Fibroblast of lung (primary cell): Measurements from ENCODE around the gene CEACAM16.

ENCODE experiments used
- EZH2 ChIP-seq: IDR thresholded peaks from 2 replicates; pipeline ENCODE4 v1.5.1; 2012; ENCODE audit warnings: low read length, control low read depth, mild to moderate bottlenecking; ENCODE audit errors: missing control alignments
- TF ChIP-seq, protein P1 (sequence below), 2 donors: IDR thresholded peaks in 1 of 2; conservative IDR thresholded peaks in 1 of 2; 1 replicate in 1 of 2; 2 replicates in 1 of 2; pipeline ENCODE4 v1.5.1; 2011 to 2012; ENCODE audit warnings: low read length in 2 of 2, control low read depth in 1 of 2, inconsistent platforms in 1 of 2, low read depth in 1 of 2, mild to moderate bottlenecking in 1 of 2

DNA sequence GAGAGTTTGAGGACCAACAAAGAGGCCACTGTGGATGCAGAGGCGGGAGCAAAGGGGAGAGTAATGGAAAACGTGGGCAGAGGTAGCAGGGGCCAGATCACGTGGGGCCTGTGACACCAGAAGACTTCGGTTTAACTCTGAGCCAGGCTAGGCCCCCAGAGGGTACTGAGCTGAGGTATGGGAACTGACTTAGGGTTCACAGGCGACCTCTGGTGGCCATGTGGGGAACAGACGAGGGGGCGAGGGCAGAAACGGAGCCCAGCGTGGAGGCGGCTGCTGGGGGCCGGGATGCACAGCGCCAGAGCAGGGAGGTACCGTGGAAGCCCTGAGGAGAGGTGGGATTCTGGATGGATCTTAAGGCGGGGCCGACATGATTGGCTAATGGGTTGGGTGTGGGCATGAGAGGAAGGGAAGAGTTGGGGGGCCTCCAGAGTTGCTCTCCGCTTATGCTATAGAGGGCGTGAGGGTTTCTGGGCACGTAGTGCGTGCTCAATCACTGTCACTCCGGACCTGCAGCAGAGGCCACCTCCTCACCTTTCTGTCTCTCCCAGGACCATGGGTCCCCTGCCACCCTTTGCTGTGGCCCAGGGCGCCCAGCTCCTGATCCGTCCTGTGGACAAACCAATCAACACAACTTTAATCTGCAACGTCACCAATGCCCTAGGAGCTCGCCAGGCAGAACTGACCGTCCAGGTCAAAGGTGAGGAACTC is 41.6 kb upstream of the CEACAM16 start:
- TF ChIP-seq, protein P1, sequence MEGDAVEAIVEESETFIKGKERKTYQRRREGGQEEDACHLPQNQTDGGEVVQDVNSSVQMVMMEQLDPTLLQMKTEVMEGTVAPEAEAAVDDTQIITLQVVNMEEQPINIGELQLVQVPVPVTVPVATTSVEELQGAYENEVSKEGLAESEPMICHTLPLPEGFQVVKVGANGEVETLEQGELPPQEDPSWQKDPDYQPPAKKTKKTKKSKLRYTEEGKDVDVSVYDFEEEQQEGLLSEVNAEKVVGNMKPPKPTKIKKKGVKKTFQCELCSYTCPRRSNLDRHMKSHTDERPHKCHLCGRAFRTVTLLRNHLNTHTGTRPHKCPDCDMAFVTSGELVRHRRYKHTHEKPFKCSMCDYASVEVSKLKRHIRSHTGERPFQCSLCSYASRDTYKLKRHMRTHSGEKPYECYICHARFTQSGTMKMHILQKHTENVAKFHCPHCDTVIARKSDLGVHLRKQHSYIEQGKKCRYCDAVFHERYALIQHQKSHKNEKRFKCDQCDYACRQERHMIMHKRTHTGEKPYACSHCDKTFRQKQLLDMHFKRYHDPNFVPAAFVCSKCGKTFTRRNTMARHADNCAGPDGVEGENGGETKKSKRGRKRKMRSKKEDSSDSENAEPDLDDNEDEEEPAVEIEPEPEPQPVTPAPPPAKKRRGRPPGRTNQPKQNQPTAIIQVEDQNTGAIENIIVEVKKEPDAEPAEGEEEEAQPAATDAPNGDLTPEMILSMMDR (conservative IDR thresholded peaks at IDR 0.05 in 1 of 2, IDR thresholded peaks at IDR 0.05 in 1 of 2; ENCODE audit: low read depth in 1 of 2, low read length in 2 of 2): peak; percentile 83 to 85
- TF ChIP-seq EZH2: no peak
